GM12801 (cell line): ENCODE measurements around the gene FOXD1.

Experiments
- TF ChIP-seq, protein P1 (sequence below): IDR thresholded peaks from one replicate; pipeline ENCODE4 v1.5.1; 2011; ENCODE audit warnings: control low read depth; ENCODE audit not compliant: insufficient read length; ENCODE audit errors: extremely low read depth

The FOXD1 gene

DNA sequence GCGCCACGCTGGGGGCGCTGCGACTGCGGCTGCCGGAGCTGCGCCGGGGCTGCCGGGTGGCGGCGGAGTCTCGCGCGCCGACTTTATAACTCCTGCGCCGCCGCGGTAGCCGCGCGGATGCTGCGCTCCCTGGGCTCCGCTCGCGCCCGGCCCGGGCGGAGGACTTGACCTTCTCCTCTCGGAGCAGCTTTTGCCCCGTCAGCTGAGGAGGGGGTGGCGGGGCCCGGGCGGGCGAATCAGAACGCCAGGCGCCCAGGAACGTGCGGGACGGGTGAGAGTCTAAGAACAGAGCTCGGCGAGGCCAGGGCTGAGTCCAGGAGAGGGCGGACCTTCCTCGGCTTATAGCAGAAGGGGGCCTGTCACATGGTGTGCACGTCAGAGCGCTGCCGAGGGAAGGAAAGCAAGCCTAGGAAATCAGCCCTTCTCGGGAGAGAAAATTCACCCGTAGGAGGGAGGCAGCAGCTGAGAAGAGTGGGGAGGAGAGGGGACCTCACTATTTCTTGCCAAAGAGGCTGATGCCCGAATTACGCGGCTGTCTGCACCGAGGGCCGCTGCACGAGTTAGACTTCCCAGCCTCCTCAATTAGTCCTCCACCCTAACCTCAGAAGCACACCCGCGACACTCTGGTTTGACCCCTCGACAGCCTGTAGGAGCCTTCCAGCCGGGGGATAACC lies at the start of gene FOXD1:
Gene FOXD1 (minus strand): TSS at position 315 of the 674 bp plus-strand sequence. CDS start 415 bp downstream, outside the sequence.
- TF ChIP-seq, protein P1, sequence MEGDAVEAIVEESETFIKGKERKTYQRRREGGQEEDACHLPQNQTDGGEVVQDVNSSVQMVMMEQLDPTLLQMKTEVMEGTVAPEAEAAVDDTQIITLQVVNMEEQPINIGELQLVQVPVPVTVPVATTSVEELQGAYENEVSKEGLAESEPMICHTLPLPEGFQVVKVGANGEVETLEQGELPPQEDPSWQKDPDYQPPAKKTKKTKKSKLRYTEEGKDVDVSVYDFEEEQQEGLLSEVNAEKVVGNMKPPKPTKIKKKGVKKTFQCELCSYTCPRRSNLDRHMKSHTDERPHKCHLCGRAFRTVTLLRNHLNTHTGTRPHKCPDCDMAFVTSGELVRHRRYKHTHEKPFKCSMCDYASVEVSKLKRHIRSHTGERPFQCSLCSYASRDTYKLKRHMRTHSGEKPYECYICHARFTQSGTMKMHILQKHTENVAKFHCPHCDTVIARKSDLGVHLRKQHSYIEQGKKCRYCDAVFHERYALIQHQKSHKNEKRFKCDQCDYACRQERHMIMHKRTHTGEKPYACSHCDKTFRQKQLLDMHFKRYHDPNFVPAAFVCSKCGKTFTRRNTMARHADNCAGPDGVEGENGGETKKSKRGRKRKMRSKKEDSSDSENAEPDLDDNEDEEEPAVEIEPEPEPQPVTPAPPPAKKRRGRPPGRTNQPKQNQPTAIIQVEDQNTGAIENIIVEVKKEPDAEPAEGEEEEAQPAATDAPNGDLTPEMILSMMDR = no peak

DNA sequence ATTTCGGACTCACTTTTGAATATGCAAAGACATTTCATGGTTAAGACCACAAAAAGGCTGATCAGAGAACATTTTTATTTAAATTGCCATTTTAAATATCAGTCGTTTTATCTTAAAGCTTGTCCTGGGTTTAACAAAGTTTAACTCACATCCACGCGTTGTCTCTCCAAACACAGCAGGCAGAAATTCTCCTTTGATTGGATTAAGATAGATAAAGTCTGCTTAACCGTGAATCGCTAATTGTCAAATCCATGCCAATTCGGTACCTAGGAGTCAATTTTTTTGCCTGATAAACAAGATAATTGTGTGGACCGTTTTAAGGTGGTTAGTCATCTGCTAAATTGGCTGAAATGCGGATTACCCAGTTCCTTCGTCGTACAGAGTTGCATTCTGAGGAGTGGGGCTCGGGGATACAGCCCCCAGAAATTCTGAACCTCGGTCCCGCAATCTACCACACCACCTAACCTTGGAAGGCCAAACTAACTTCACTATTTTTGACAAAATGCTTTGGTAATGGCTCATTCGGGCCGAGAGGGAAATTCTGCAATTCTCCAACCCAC lies 49.0 kb upstream of the FOXD1 start:
- TF ChIP-seq, protein P1 = no peak

DNA sequence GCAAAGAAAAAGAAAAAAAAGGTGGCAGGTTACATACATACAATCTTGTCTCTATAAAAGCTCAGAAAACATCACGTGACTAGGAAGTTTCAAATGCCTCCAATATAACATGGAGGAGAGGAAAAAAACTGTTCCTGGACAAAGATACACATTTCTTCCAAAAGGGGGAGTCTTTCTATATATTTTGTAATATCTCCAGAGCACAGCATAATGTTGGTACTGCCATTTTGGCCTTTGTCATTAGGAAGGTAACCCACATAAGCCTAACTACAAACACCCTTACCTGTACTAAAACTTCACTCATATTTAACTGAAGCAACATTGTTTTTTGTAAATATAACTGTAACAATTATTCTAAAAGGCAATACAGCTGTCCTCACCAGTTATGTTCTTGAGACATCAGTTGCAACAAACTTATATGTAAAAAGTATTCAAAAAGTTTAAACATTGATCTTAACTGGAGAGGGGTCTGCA lies 48.4 kb upstream of the FOXD1 start:
- TF ChIP-seq, protein P1 = no peak

DNA sequence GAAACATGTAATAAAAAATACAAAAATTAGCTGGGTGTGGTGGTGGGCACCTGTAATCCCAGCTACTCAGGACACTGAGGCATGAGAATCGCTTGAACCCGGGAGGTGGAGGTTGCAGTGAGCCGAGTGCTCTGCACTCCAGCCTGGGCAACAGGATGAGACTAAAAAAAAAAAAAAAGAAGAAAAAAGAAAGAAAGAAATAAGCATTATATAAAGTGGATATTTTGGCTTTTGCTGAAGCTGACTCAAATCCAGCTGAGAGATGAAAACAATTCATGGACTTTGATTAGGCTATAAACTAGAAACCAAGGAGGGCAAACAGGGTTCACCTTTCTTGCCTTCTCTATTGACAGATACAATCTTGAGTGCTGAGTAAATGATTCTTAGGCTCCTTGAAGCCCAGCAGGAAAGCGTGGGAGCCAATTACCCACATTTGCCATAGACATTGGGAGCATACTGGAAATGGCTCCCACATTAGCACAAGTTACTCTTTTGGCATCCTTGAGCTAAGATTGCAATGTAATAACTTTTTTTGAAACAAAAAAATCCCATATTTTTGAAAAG lies 47.3 kb upstream of the FOXD1 start:
- TF ChIP-seq, protein P1 = no peak

DNA sequence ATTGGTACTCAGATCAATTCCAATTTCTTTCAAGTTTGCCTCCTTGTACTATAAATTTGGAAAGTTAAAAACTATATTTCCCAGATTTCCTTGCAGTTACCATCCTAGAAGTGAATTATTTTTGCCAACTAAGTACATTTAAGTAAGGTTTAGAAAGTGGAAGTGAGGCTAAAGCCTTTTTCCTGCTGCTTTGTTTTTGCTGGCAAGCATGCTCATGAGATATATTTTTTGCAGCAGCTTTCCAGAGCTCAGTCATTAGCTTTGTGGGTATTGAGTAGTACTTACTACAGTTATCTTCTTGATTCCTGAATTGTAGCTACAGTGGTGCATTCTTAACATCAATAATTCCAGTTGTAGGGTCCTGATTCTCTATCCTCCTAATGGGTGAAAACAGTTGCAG lies 46.1 kb upstream of the FOXD1 start:
- TF ChIP-seq, protein P1 = no peak

DNA sequence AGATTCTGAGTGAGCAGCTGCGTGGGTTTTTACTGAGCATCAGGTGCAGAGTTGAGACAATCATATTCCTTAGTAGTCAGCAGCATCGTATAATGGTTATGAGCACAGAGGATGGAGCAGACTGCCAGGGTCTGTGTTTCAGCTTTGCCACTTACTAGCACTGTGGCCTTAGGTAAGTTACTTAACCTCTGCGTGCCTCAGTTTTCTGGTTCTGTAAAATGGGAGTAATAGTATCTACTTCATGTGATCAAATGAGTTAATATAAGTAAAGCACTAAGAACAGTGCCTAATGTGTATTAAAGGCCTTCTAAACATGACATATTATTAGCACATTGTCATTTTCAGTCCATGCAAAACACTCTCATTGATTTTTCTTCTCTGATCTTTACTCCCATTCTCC lies 44.8 kb upstream of the FOXD1 start:
- TF ChIP-seq, protein P1 = no peak

DNA sequence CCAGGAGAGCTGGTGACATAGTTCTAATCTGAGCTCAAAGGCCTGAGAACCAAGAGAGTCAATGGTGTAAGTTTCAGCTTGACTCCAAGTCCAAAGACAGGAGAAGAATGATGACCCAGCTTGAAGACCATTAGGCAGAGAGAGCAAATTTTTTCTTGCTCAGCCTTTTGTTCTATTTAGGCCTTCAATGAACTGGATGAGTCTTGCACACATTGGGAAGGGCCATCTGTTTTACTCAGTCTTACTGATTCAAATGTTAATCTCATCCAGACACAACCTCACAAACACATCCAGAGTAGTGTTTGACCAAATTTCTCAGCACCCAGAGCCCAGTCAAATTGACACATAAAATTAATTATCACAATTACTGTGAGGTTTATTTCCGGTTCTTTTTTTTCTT lies 42.6 kb upstream of the FOXD1 start:
- TF ChIP-seq, protein P1 = no peak
